Activated CD8-positive, alpha-beta memory T cell treated with anti-CD3 and anti-CD28 coated beads, Interleukin-2, amount 50 U/mL, for 24 hours (primary cell): ENCODE results near the gene COX7B.
"Not testable (repeated sequence)": the region's sequence is repeated elsewhere in the genome, so short reads cannot be mapped to it uniquely, and the experiment has no call there.

Experiments
- DNase-seq: peaks from one replicate; pipeline ENCODE4 v3.0.0-alpha.2; 2020; ENCODE audit errors: extremely low read depth

The COX7B gene

DNA sequence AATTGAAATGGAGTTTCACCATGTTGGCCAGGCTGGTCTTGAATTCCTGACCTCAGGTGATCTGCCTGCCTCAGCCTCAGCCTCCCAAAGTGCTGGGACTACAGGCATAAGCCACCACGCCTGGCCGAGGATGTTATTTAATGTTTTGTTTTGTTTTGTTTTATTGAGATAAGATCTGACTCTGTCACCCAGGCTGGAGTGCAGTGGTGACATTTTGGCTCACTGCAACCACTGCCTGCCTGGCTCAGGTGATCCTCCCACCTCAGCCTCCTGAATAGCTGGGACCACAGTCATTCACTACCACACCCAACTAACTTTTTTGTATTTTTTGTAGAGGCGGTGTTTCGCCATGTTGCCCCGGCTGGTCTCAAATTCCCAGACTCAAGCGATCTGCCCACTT, 45.8 kb downstream of the COX7B start:
- not testable (repeated sequence) for DNase-seq

- no peak for DNase-seq
Measured at GRCh38 chrX:77945910-77946545, 46.8 kb downstream of the COX7B start.

DNA sequence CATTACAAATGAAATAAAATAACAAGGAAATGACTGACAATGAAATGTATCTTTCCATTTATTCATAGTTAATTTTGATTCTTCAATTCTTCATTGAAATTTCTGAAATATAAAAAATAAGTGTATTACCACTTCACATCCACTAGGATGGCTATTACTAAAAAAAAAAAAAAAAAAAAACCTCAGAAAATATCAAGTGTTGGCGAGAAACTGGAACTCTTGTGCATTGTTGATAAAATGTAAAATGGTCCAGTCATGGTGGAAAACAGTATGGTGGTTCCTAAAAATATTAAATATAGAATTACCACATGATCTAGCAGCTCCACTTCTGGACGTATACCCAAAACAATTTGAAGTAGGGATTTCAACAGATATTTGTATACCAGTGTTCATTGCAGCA, 47.3 kb downstream of the COX7B start:
- no peak for DNase-seq

GRCh38 chrX:77949840-77950239, 50.6 kb downstream of the COX7B start:
- DNase-seq = no peak

GRCh38 chrX:77952173-77952572, 52.9 kb downstream of the COX7B start:
- no peak for DNase-seq

DNA sequence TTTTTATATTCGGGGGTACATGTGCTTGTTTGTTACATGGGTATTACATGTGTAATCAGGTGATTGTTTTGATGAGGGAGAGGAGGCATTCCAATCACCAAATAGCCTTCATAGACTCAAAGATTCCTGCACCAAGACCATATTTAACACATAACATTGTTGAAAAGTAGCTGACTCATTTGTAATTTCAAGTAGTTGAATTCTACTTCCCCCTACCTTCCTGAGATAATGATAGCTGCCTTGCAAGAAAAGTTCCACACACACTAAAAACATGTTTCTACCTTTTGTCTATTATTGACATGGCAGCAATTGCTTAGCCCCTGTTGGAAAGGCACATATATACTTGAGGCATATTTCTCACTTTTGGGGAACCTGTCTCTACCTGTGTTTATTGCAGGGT, 54.0 kb downstream of the COX7B start:
- no peak for DNase-seq

DNA sequence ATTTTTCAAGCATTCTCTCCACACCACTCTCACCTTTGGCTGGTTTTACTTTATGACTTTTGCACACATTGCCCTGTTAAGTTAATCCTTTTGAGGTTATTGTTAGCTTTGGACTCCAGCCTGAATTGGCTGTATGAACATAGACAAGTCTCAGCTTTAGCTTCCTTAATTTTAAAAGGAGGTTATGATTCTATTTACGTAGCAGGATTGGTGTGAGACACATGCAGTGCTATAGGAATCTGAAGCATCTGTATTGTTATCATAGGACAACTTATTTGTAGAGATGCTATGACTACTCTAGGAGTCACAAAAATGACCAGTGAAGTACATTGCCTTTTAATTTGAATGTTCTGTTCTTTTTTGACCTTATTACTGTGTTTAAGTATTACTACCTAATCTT, 54.4 kb downstream of the COX7B start:
- DNase-seq = no peak
